K562 (cell line): ENCODE results near the gene IL23A. TPM values are rescaled to one million over a fixed set of nuclear protein-coding genes. Genes with fewer than 3 reads are reported as not detected.
A peak's percentile ranks its signal among the peaks of the same experiment; 100 is the strongest.

Source experiments
- NEUROD1 ChIP-seq: fragments of 150-350 bp; IDR thresholded peaks from 2 replicates; pipeline ENCODE4 v1.6.1; 2014; ENCODE audit warnings: borderline replicate concordance, low read length, low read depth; ENCODE audit not compliant: partially characterized antibody
- NFXL1 ChIP-seq: fragments of 450-650 bp; formaldehyde crosslinking; IDR thresholded peaks from 2 replicates; pipeline ENCODE4 v1.4.0; 2021; ENCODE audit warnings: mild to moderate bottlenecking
- NONO ChIP-seq, 2 experiments: fragments of 200-400 bp in 1 of 2; fragments of 450-650 bp in 1 of 2; formaldehyde crosslinking in 1 of 2; IDR thresholded peaks; 2 replicates each; pipeline ENCODE4 v1.6.1; 2017; ENCODE audit warnings: low read depth in 2 of 2, mild to moderate bottlenecking in 2 of 2, moderate library complexity in 2 of 2, low read length in 1 of 2
- RBM14 ChIP-seq: fragments of 200-400 bp; formaldehyde crosslinking; IDR thresholded peaks from 2 replicates; pipeline ENCODE4 v1.6.1; 2018; ENCODE audit warnings: low read depth, mild to moderate bottlenecking, low read length, moderate library complexity, borderline replicate concordance; ENCODE audit not compliant: insufficient read depth
- RFX5 ChIP-seq: IDR thresholded peaks from 2 replicates; pipeline ENCODE4 v1.6.1; 2011; ENCODE audit warnings: low read depth, mild to moderate bottlenecking, improper control_type of control experiment, low read length
- SIN3A ChIP-seq, 2 experiments: fragments of 150-350 bp in 1 of 2; IDR thresholded peaks; 2 replicates each; pipeline ENCODE4 v1.6.1; 2011 to 2016; ENCODE audit warnings: borderline replicate concordance in 2 of 2, low read depth in 2 of 2, low read length in 2 of 2, mild to moderate bottlenecking in 2 of 2, moderate library complexity in 2 of 2; ENCODE audit not compliant: control insufficient read depth in 1 of 2
- SPI1 ChIP-seq: IDR thresholded peaks from 2 replicates; pipeline ENCODE4 v1.6.1; 2011; ENCODE audit warnings: low read depth, low read length, control low read depth, borderline replicate concordance
- TOE1 ChIP-seq, 2 experiments: fragments of 450-650 bp in 1 of 2; sonication (generic) in 1 of 2; formaldehyde crosslinking in 1 of 2; IDR thresholded peaks; 2 replicates each; pipeline versions ENCODE4 v1.7.1 to v1.8.0; 2016 to 2022; ENCODE audit warnings: borderline replicate concordance in 2 of 2, mild to moderate bottlenecking in 2 of 2, antibody characterized with exemption in 1 of 2, inconsistent platforms in 1 of 2, low read depth in 1 of 2, missing genetic modification reagents in 1 of 2, moderate library complexity in 1 of 2
- ZFPM2 ChIP-seq: fragments of 250-450 bp; sonication (Bioruptor Pico); IDR thresholded peaks from 2 replicates; pipeline ENCODE4 v1.5.1; 2022; ENCODE audit warnings: mild to moderate bottlenecking
- ZNF24 ChIP-seq: fragments of 450-650 bp; IDR thresholded peaks from 2 replicates; pipeline ENCODE4 v1.6.1; 2016
- ZNF707 ChIP-seq: fragments of 250-450 bp; sonication (Bioruptor Pico); conservative IDR thresholded peaks from 2 replicates; pipeline ENCODE4 v1.8.0; 2022; ENCODE audit warnings: inconsistent platforms, mild to moderate bottlenecking, moderate library complexity
- polyA plus RNA-seq, 8 experiments: library from polyadenylated mRNA; depleted of rRNA in 4 of 8; stranded (reverse) in 5 of 8; unstranded in 3 of 8; fragments of >200 nt; fragmentation: Nextera tagmentation in 2 of 8; fragmentation: Illumina TruSeq in 1 of 8; extraction: Ambion mirVana in 2 of 8; extraction: Trizol in 1 of 8; gene quantifications; 2 replicates each; pipeline versions ENCODE4 v1.2.1 to v1.2.3, GENCODE V29; 2011 to 2014; ENCODE audit warnings: inconsistent platforms in 1 of 8, missing spikeins in 1 of 8
- total RNA-seq, 7 experiments: library from RNA; depleted of rRNA in 6 of 7; stranded (reverse); fragments of >200 nt in 6 of 7; fragmentation: Illumina TruSeq in 2 of 7; extraction: Trizol in 2 of 7; gene quantifications; 2 replicates each; pipeline versions ENCODE4 v1.2.1 to v1.2.3, GENCODE V29; 2011 to 2021; ENCODE audit warnings: low replicate concordance in 1 of 7
- TF ChIP-seq, protein P1 (sequence below): sonication (generic); formaldehyde crosslinking; IDR thresholded peaks from 2 replicates; pipeline ENCODE4 v1.8.0; 2022; ENCODE audit warnings: missing genetic modification reagents, mild to moderate bottlenecking, moderate library complexity, borderline replicate concordance
- TF ChIP-seq, protein P2 (sequence below): fragments of 450-650 bp; IDR thresholded peaks from 2 replicates; pipeline ENCODE4 v1.6.1; 2018; ENCODE audit warnings: mild to moderate bottlenecking, low read depth; ENCODE audit not compliant: partially characterized antibody

IL23A gene
- total and polyA plus RNA-seq, 9 of the 15 experiments (the other 6 are each of a cell fraction or from before 2014, with no cell fraction given), result 4.4 to 37.2 (median 9.6) TPM

DNA sequence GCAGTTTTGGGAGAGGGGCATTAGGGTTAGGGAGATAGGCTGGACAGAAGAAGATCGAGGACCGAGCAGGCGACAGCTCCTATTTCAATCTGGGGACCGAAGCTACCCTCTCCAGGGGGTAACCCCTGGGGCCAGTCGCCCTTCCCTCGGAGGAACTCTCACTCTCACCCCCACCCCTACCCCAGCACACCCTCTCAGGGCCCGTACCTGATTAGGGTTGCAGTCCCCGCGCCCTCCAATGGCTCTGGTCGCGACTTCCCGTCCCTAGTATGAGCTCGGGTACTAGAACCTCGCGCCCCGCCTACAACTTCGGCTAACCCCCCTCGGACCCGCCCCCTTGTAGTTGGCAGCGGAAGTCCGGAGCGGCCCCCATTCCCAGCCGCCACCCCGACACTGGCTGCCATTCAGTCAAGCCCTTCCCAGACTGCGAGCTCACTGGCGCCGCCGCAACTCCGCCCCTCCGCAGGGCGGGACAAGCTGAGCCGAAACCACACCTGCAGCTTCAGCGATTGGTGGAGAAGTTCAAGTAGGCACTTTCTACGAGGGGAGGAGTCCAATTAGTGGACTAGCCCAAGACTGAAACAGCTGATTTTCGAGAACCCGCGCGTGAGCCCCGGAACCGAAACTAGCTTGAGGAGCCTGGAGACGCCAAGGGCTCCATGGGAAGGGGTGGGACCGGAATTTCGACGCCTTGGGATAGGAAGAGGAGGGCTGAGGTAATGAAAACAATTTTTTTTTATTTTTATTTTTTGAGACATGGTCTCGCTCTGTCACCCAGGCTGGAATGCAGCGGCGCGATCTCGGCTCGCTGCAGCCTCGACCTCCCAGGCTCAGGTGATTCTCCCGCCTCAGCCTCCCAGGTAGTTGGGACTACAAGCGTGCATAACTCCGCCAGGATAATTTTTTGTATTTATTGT lies 21.4 kb downstream of the IL23A start, which contains the start of gene STAT2 (continued):
- no peak for TF ChIP-seq RBM14
- TF ChIP-seq, protein P1, sequence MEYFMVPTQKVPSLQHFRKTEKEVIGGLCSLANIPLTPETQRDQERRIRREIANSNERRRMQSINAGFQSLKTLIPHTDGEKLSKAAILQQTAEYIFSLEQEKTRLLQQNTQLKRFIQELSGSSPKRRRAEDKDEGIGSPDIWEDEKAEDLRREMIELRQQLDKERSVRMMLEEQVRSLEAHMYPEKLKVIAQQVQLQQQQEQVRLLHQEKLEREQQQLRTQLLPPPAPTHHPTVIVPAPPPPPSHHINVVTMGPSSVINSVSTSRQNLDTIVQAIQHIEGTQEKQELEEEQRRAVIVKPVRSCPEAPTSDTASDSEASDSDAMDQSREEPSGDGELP (CRISPR knock-in tag), result peak; percentile 100
- TF ChIP-seq ZNF707, result no peak
- no peak for TF ChIP-seq NFXL1 (CRISPR knock-in tag)
- TF ChIP-seq, protein P2, sequence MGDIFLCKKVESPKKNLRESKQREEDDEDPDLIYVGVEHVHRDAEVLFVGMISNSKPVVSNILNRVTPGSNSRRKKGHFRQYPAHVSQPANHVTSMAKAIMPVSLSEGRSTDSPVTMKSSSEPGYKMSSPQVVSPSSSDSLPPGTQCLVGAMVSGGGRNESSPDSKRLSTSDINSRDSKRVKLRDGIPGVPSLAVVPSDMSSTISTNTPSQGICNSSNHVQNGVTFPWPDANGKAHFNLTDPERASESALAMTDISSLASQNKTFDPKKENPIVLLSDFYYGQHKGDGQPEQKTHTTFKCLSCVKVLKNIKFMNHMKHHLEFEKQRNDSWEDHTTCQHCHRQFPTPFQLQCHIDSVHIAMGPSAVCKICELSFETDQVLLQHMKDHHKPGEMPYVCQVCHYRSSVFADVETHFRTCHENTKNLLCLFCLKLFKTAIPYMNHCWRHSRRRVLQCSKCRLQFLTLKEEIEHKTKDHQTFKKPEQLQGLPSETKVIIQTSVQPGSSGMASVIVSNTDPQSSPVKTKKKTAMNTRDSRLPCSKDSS, result no peak
- TF ChIP-seq NONO (IDR thresholded peaks at IDR 0.05; ENCODE audit: low read depth in 2 of 2, low read length in 1 of 2), result no peak
- TF ChIP-seq SPI1, result peak; percentile 77
- TF ChIP-seq TOE1 (IDR thresholded peaks at IDR 0.05; ENCODE audit: borderline replicate concordance), result peak; percentile 81; the same call in 1 of the 2 replicates
- TF ChIP-seq TOE1 (CRISPR knock-in tag; IDR thresholded peaks at IDR 0.05; ENCODE audit: borderline replicate concordance, low read depth), result no peak
- no peak for TF ChIP-seq RFX5
- peak; percentile 77 to 97; a peak in 3 of 4 replicates for TF ChIP-seq SIN3A (IDR thresholded peaks at IDR 0.05; ENCODE audit: borderline replicate concordance in 2 of 2, control insufficient read depth in 1 of 2, low read depth in 2 of 2, low read length in 2 of 2)
- peak; percentile 71 for TF ChIP-seq NEUROD1
- no peak for TF ChIP-seq ZNF24
- no peak for TF ChIP-seq ZFPM2 (CRISPR knock-in tag)
